GM04504 (cell line): ENCODE data around the gene LMTK3.
"Not testable (repeated sequence)": the region's sequence is repeated elsewhere in the genome, so short reads cannot be mapped to it uniquely, and the experiment has no call there.

Experiments used
- DNase-seq: peaks from one replicate; pipeline ENCODE4 v3.0.0-alpha.2; 2012; ENCODE audit warnings: low read depth

Gene LMTK3

DNA sequence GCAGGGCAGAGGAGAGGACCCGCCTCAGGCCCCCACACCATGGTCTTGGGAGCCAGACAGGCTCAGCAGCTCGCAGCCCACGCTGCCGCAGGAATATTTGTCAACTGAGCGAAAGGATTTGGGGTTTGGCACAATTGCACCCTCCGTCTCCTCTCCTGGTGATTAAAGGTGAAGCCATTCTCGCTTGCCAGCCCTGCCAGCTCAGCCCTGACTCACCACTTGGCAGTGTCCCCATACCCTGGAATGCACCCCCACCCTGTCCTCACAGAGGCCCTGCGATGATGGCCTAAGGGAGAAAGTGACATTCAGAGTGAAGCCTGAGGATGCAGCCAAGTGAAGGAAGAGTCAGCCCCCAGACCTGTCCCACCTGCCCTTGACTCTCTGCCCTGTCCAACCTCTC, 23.7 kb downstream of the LMTK3 start:
- peak; percentile 62 for DNase-seq

DNA sequence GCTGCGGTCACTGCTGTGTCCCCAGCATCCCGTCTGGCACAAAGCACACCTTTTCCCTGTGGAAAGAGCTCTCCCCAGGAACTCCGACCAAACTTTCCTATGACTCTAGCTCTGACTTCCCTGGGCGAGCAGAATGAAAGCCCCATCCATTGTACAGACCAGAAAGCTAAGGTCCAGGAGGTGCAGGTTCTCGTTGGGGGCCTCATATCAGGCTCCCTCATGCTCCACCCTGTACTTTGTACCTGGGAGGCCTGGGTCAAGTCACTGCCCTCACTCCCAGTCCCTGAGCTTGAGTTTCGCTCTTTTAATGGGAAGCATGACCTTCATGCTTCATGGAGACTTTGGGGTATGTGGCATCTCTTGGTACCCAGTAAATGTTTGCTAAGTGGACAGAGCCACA, 24.1 kb downstream of the LMTK3 start:
- no peak for DNase-seq

DNA sequence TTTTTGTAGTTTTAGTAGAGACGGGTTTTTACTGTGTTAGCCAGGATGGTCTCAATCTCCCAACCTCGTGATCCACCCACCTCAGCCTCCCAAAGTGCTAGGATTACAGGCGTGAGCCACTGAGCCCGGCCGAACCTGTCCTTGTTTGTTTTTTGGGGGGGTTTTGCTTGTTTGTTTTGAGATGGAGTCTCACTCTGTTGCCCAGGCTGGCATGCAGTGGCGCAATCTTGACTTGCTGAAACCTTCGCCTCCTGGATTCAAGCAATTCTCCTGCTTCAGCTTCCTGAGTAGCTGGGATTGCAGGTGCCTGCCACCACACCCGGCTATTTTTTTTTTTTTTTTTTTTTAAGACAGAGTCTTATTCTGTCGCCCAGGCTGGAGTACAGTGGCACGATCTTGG, 24.9 kb downstream of the LMTK3 start:
- not testable (repeated sequence) for DNase-seq

DNA sequence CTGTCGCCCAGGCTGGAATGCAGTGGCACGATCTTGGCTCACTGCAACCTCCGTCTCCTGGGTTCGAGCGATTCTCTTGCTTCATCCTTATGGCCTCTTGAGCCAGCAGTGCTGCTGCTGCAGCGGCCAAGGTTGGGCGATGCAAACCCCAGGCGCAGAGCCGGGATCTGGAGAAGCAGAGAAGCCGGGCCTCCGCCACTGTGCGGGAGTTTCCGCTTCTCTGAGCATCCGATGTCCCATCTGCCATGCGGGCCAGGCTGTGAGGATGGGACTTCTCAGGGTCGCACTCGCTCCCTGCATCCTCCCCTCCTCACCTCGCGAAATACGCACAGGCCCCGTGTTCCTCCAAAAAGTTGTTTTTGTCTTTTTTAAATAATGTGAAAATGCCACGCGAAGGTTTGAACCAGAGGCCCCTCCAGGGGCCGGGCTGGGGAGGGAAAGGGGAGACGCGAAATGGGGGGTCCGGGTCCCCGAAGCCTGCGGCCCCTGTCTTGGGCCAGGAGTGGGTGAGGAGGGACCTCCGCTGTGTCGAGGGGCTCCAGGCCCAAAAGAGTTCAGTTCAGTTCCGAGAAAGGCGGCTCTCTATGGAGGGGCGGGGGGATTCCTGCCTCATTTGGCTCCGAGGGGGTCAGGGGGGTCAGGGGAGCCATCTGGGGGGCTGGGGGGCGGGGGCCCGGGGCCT, 26.6 kb downstream of the LMTK3 start:
- no peak for DNase-seq

DNA sequence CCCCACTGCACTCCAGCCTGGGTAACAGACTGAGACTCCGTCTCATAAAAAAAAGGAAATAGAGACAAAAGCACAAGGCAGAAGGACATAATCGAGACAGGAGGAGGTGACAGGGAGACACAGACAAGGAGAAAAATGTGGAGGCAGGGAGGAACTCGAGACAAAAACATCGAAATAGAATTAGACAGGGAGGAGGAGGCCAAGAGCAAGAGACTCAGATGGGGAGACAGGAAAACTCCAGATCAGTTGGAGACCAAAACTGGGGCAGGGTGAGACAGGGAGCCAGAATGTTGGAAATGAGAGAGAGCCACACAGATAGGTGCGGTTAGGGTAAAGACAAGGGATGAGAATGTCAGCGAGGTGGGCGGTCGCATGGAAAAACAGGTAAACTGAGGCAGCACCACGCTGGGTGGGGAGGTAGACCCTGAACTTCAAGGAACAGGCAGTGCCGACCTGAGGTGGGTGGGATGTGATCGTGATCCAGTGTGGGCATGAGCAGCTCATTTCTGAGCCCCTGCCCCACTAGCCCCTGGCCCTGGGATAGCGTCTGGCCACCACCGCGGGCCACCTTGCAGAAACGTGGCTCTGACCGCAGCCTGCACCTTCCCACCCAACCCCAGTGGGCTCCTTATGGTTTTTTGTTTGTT, 27.3 kb downstream of the LMTK3 start:
- no peak for DNase-seq

DNA sequence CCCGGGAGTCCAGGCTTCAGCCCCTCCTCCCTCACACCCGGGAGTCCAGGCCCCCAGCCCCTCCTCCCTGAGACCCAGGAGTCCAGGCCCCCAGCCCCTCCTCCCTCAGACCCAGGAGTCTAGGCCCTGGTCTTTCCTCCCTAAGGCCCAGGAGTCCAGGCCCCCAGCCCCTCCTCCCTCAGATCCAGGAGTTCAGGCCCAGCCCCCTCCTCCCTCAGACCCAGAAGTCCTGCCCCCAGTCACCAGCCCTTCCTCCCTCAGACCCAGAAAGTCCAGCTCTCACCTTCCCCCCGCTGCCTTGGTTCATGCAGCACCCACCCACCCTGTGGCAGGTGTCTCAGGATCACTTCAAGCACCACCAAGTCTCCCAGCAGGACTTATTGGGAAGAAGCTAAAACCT, 28.3 kb downstream of the LMTK3 start:
- DNase-seq: no peak

DNA sequence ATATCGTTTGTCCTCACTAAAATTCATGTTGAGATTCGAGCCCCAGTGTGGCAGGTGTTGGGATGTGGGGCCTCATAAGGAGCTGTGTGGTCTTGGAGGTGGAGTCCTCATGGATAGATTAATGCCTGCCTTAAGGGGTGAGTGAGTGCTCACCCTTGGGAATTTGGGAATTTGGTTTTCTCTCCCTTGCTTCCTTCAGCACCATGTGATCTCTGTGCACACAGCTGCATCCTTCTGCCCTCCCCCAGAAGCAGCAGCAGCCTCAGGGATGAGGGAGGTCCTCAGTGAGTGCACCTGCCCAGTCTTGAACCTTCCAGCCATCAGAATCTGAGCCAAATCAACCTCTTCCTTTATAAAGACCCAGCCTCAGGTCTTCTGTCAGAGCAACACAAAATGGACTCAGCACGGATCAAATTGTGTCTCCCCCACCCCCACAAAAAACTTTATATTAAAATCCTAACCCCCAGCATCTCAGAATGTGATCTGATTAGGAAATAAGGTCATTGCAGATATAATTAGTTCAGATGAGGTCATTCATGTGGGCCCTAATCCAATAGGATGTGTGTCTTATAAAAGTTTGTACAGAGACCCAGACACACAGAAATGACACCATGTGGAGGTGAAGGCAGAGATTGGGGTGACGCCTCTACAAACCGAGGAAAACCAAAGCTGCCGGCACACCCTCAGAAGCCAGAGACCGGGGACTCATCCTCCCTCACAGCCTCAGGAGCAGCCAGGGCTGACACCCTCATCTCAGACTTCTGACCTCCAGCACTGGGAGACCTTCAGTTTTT, 29.6 kb downstream of the LMTK3 start:
- DNase-seq: no peak

DNA sequence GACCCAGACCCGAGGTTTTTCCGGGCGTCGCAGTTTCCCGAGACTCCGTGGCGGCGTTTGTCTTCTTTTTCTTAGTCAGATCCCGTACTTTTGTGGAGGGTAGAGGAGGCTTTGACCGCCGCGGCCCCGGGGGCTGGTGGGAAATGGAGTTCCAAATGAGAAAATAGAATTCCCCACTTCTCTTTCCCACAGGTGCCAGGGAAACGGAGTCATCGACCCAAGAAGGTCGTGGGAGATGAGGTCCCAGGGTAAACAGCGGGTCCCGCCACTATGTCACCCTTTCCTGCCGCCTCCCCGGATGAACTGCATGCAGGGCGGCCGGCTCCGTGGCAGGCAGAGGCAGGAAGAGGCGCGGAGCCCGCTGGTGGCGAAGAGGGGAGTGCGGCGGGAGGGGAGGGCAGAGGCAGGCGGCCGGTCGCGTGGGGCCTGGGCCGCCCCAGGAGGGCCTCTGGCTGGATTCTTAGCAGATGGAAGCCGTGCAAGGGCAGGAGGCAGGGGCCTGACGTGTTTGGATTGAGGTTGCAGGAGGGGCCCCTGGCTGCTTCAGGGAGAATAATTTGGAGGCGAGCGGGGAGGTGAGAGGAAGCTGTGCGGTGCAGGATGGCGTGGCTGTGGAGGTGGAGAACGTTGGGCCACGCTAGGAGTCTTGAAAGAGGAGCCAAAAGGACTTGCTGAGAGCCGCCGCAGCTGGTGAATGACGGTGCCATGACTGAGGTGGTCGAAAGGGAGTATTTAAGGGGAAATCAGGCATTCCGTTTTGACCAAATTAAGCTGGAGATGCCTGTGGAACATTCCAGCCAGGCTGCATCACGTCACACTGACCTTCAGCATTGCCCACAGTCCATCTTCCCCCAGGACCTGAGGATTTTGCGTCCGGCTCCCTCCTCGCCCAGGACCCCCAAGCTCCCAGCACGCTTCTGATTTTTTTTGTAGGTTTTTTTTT, 30.8 kb downstream of the LMTK3 start:
- DNase-seq: no peak

DNA sequence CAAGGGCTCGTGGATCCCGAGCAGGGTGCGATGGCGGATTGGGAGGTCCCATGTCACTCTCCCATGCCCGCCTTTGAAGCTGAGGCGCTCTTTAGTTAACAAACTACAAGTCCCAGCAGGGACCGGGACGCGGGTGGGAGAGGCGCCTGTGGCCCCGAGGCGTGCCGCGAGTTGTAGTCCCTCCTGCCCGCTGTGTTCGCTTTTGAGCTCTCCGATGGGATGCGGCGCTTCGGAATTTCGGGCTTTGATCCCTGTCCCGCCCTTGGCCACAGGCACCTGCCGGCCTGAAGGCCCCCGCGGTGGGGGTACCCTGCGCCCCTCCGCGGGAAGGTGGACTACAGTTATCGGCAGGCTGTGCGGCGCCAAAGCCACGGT, 31.5 kb downstream of the LMTK3 start:
- DNase-seq: no peak

DNA sequence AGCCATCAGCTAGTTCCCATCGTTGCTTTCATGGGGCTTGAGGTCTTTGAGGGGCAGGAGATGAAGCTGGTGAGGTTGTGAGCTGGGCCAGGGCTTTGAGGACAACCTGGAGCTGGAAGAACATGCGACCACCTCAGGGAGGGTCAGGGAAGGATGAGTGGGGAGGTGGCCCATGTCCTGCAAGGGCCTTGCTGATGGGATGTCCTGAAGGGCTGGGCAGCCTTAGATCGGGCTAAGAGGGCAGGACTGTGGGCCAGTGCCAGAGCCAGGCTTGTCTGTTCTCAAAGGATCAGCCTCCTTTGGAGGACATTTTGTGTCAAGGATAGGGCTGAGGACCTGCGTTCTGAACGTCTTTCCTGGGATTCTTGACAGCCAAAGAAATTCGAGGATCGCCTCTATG, 31.9 kb downstream of the LMTK3 start:
- DNase-seq: no peak

DNA sequence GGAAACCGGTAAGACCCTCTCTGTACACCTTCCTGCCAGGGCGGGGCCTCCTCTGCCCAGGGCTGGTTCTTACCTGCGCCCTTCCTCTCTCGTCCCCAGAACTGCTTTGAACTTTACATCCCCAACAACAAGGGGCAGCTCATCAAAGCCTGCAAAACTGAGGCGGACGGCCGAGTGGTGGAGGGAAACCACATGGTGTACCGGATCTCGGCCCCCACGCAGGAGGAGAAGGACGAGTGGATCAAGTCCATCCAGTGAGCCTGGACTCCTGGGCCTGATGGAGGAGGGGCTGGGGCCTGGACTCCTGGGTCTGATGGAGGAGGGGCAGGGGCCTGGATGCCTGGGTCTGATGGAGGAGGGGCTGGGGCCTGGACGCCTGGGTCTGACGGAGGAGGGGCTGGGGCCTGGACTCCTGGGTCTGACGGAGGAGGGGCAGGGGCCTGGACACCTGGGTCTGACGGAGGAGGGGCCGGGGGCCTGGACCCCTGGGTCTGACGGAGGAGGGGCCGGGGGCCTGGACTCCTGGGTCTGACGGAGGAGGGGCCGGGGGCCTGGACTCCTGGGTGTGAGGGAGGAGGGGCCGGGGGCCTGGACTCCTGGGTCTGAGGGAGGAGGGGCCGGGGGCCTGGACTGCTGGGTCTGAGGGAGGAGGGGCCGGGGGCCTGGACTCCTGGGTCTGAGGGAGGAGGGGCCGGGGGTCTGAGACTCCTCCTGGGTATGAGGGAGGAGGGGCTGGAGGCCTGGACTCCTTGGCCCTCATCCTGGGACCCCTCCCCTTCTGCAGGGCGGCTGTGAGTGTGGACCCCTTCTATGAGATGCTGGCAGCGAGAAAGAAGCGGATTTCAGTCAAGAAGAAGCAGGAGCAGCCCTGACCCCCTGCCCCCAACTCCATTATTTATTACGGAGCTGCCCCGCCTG, 33.0 kb downstream of the LMTK3 start:
- DNase-seq: no peak

DNA sequence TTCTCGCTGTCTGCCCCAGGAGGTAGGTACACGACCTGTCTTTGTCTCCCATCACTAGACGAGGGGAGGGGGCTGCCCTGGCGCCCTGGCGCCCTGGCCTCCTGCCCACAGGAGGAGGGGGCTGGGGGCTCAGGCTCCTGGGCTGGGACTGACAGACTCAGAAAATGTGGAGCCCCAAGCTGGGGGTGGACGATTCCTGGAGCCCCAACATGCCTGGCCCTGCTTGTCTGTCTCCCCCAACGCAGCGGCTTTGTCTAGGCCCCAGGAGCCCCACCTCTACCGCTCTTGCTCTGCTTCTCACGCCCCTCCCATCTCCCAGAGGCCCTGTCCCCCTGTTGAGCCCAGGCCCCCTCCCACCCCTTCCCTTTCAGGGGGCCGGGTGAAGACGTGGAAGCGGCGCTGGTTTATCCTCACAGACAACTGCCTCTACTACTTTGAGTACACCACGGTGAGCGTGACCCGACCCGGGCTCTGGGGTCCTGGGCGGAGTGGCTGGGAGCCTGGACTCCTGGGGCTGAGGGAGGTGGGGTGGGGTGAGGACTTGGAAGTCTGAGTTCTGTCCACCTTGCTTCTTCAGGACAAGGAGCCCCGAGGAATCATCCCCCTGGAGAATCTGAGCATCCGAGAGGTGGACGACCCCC, 33.8 kb downstream of the LMTK3 start:
- DNase-seq: no peak

DNA sequence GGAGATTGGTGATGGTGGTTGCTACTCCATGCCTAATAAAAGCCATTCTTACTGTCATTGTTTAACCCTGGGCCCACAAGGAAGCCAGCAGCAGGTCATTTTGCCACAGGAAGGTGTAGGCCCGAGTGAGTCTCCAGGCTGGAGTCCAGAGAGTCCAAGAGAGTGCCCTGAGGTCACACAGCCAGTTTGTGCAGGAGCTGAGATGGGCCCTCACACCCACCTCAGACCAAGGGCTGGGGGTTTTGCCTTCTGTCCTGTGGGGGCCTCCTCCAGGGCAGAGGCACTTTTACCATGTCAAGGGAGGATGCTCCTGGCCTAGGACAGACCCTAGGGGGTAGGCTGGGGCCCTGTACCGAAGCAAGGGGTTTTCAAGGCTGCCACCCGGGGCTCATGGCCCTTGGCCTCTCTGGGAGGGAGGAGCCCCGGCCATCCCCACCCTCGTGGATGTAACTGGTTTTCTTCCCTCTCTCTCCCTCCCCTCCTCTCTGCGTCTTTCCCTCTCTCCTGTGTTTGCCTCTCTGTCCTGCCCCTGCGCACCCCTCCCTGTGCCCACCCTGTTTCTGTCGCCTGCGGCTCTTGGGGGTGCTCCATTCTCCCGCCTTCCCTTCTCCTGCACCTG, 34.5 kb downstream of the LMTK3 start:
- DNase-seq: no peak

DNA sequence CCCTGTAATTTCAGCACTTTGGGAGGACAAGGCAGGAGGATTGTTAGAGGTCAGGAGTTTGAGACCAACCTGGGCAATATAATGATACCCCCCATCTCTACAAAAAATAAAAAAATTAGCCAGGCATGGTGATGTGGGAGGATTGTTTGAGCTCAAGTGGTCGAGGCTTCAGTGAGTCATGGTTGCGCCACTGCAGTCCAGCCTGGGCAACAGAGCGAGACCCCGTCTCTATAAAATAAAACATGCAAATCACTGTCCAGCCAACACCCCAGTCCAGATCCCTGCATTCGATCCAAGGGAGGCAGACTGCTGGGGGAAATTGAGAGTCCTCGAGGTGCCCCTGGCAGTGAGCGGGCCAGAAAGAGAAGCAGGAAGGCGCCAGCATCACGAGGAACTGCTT, 35.5 kb downstream of the LMTK3 start:
- DNase-seq: no peak

DNA sequence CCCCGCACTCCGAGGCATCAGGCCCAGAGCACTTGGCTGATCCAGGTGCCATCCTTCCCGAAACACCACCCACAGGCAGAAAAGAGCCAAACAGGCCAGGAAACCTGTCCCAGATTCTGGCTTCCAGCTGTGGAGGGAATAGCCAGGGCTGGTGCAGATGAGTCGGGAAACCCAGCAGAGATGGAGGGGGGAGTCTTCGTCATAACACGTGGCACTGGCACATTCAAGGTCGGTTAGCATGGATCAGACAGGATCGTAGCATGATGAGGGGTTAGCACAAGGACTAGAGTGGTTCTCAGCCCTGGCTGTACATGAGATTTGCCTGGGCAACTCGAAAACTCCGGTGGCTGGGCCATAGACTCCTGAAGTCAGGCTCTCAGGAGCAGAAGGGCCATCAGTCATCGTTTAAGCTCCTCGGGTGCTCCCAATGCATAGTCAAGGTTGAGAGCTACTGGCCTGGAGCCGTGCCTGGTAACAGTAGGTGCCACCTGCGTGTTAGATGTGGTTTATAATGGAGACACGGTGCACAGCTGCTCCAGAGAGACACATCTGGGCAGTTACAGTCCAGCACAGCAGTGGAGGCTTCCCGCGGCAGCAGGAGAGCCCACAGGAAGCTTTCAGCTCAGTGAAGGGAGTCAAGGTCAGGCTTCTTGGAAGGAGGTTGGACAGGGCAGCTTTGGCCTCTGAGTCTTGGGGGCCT, 36.1 kb downstream of the LMTK3 start:
- no peak for DNase-seq

DNA sequence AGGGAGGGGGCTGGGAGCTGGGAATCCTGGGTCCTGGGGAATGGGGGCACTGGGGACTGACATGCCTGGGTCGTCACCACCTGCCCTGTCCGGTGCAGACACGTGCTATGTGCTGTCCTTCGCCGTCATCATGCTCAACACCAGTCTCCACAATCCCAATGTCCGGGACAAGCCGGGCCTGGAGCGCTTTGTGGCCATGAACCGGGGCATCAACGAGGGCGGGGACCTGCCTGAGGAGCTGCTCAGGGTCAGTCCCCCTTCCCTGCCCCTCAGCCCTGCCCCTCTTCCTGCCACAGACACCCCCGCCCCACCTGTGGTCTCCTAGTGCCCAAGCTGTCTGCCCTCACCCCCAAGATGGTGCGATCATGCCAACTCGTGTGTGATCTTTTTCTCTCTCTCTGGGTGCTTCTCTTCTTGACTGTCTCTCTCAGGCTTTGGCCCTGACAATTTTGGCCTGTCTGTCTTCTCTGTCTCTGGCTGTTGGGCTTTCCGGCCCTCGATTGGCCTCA, 37.5 kb downstream of the LMTK3 start:
- no peak for DNase-seq

DNA sequence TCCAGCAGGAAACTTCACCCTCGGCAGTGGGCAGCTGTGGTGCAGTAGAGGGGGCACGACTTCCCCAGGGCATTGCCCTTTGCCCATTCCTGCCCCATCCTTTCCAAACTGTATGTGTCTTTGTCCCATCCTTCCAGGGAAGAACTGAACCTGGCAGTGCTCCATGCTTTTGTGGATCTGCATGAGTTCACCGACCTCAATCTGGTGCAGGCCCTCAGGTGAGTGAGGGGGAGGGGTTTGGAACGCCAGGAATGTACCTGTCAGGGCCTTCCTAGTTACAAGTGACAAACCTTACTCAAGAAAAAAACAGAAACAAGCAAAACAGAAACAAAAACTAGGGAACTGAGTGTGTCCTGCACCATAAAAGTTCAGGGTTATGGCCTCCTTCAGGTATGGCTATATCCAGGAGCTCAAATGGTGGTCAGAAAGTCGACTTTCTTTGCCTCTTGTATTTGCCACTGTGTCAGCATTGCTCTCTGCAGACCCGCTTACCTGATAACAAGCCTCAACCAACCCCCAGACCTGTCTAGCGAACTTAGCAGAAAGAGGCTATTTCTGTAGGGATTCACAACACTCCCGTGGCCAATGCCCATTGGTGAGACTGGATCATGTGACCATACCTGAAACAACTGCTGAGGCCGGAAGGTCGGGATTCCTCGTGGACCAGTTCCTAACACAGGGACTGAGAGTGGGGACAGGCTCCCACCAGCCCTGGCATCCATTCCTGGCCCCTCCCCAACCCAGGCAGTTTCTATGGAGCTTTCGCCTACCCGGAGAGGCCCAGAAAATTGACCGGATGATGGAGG, 38.3 kb downstream of the LMTK3 start:
- no peak for DNase-seq

DNA sequence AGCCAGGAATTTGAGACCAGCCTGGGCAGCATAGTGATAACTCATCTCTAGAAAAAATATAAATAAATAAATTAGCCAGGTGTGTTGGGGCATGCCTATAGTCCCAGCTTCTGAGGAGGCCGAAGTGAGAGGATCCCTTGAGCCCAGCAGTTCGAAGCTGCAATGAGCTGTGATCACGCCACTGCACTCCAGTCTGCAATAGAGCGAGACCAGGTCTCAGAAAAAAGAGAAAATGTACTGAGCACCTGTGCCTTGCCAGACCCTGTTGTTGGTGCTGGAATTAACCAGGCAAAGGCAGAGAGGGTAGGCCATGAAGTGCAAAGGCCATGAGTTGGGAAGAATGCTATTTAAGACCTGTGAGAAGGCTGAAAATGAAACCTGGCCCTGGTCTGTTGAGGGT, 39.8 kb downstream of the LMTK3 start:
- no peak for DNase-seq
